SU-DHL-6 (cell line): Measurements from ENCODE around the gene PLS1.

Experiments used
- H2AFZ ChIP-seq: fragments of 200-600 bp; sonication (generic); 2 replicates; pipeline ENCODE4 v1.6.1; 2014; ENCODE audit warnings: low read depth, mild to moderate bottlenecking, moderate library complexity, mixed read lengths, antibody characterized with exemption, low read length; ENCODE audit not compliant: severe bottlenecking
- H3F3A ChIP-seq: fragments of 200-600 bp; shearing (Covaris generic); 2 replicates; pipeline ENCODE4 v1.6.0; 2016; ENCODE audit warnings: antibody characterized with exemption, mild to moderate bottlenecking; ENCODE audit not compliant: insufficient read depth
- H3K27ac ChIP-seq: fragments of 200-600 bp; sonication (generic); 2 replicates; pipeline ENCODE4 v1.5.1; 2016; ENCODE audit warnings: low read depth, mild to moderate bottlenecking, low read length, moderate library complexity, mixed read lengths
- H3K27me3 ChIP-seq: fragments of 200-600 bp; sonication (generic), shearing (Covaris generic); 2 replicates; pipeline ENCODE4 v1.6.0; 2014; ENCODE audit warnings: mild to moderate bottlenecking, low read length
- H3K36me3 ChIP-seq: fragments of 200-600 bp; sonication (generic); 2 replicates; pipeline ENCODE4 v1.6.1; 2014; ENCODE audit warnings: mild to moderate bottlenecking, low read length, mixed read lengths
- H3K4me2 ChIP-seq: fragments of 300-600, 200-600 bp; shearing (Covaris generic), sonication (generic); 2 replicates; pipeline ENCODE4 v1.6.0; 2014; ENCODE audit warnings: low read length, low read depth, mild to moderate bottlenecking; ENCODE audit not compliant: poor library complexity, severe bottlenecking
- H3K4me3 ChIP-seq: fragments of 200-600 bp; sonication (generic); 2 replicates; pipeline ENCODE4 v1.5.1; 2014; ENCODE audit warnings: antibody characterized with exemption, low read length, mild to moderate bottlenecking, mixed read lengths; ENCODE audit not compliant: insufficient read depth, poor library complexity, severe bottlenecking
- H3K79me2 ChIP-seq: fragments of 200-600 bp; sonication (generic); 2 replicates; pipeline ENCODE4 v1.6.1; 2014; ENCODE audit warnings: mild to moderate bottlenecking, low read length, moderate library complexity; ENCODE audit not compliant: insufficient read depth
- H3K9ac ChIP-seq: fragments of 200-600 bp; sonication (generic); 2 replicates; pipeline ENCODE4 v1.7.0; 2014; ENCODE audit warnings: mild to moderate bottlenecking, low read length
- H3K9me2 ChIP-seq: fragments of 200-600 bp; sonication (generic); replicated peaks from 2 replicates; pipeline ENCODE4 v1.6.1; 2014; ENCODE audit warnings: low read length; ENCODE audit not compliant: insufficient read depth
- H3K9me3 ChIP-seq: fragments of 200-600 bp; sonication (generic); 2 replicates; pipeline ENCODE4 v1.6.1; 2014; ENCODE audit warnings: low read length, mixed read lengths; ENCODE audit not compliant: insufficient read depth
- H4K20me1 ChIP-seq: fragments of 200-600 bp; sonication (generic); 2 replicates; pipeline ENCODE4 v1.6.1; 2014; ENCODE audit warnings: low read depth, mild to moderate bottlenecking, antibody characterized with exemption, low read length, moderate library complexity, mixed read lengths
- CTCF ChIP-seq: fragments of 200-600 bp; sonication (generic); IDR thresholded peaks from one replicate; pipeline ENCODE4 v1.5.1; 2017; ENCODE audit warnings: antibody characterized with exemption, mild to moderate bottlenecking, low read length, moderate library complexity; ENCODE audit not compliant: insufficient read depth, poor library complexity, severe bottlenecking
- EZH2phosphoT487 ChIP-seq: fragments of 200-600 bp; sonication (generic), shearing (Covaris generic); conservative IDR thresholded peaks from 2 replicates; pipeline ENCODE4 v1.6.1; 2018; ENCODE audit warnings: mild to moderate bottlenecking, antibody characterized with exemption, low read length, moderate library complexity, mixed read lengths

The PLS1 gene

GRCh38 chr3:142726017-142726416 is 129.8 kb downstream of the PLS1 start:
- H2AFZ ChIP-seq = no peak overlapping the region
- H3K4me2 ChIP-seq = no peak overlapping the region
- no peak overlapping the region for H3K4me3 ChIP-seq
- H3K9ac ChIP-seq = no peak overlapping the region
- H3K27me3 ChIP-seq = no peaks in the 10 kb centered on the region
- H3K79me2 ChIP-seq = no peaks in the 10 kb centered on the region
- no peaks in the 10 kb centered on the region for H3F3A ChIP-seq
- H3K9me2 ChIP-seq = no peaks in the 10 kb centered on the region
- no peak overlapping the region for H3K27ac ChIP-seq
- TF ChIP-seq EZH2phosphoT487 (no peak), CTCF (no peak)
- peaks cover 7% of the 10 kb centered on the region; the same call in 1 of the 2 replicates for H4K20me1 ChIP-seq
- no peaks in the 10 kb centered on the region for H3K9me3 ChIP-seq
- H3K36me3 ChIP-seq = no peaks in the 10 kb centered on the region

GRCh38 chr3:142732066-142732465 is 135.9 kb downstream of the PLS1 start:
- Histone ChIP-seq H3F3A (no peaks in the 10 kb centered on the region), H3K27me3 (no peaks in the 10 kb centered on the region), H2AFZ (no peak overlapping the region), H3K36me3 (no peaks in the 10 kb centered on the region), H3K27ac (no peak overlapping the region), H3K79me2 (no peaks in the 10 kb centered on the region), H3K9ac (no peak overlapping the region), H4K20me1 (no peaks in the 10 kb centered on the region), H3K9me3 (no peaks in the 10 kb centered on the region), H3K4me3 (no peak overlapping the region), H3K9me2 (no peaks in the 10 kb centered on the region), H3K4me2 (no peak overlapping the region)
- TF ChIP-seq CTCF (no peak), EZH2phosphoT487 (no peak)

GRCh38 chr3:142734834-142735233 is 138.6 kb downstream of the PLS1 start:
- TF ChIP-seq CTCF = no peak
- TF ChIP-seq EZH2phosphoT487 = no peak
- Histone ChIP-seq H3K4me2 (no peak overlapping the region), H3K27ac (no peak overlapping the region), H3K9me2 (no peaks in the 10 kb centered on the region), H3K9me3 (no peaks in the 10 kb centered on the region), H2AFZ (no peak overlapping the region), H3K36me3 (no peaks in the 10 kb centered on the region), H3F3A (no peaks in the 10 kb centered on the region), H3K27me3 (no peaks in the 10 kb centered on the region), H4K20me1 (no peaks in the 10 kb centered on the region), H3K4me3 (no peak overlapping the region), H3K79me2 (no peaks in the 10 kb centered on the region), H3K9ac (no peak overlapping the region)
